NCI-H69 (cell line): ENCODE measurements around the gene GIMAP7.
"Not testable (repeated sequence)": the region's sequence is repeated elsewhere in the genome, so short reads cannot be mapped to it uniquely, and the experiment has no call there.

Experiments used
- DNase-seq: peaks from one replicate; lab custom pipeline; 2025; lab: John Stamatoyannopoulos, UW

Gene GIMAP7

GRCh38 chr7:150513758-150514157 is 914 bp upstream of the GIMAP7 start:
- DNase-seq, result no peak

GRCh38 chr7:150515248-150516147 is 826 bp downstream of the GIMAP7 start:
- no peak for DNase-seq

GRCh38 chr7:150516956-150517745 is 2.5 kb downstream of the GIMAP7 start:
- no peak for DNase-seq

GRCh38 chr7:150519310-150519709 is 4.6 kb downstream of the GIMAP7 start:
- no peak for DNase-seq

- DNase-seq, result no peak
These were observed 5.5 kb downstream of the GIMAP7 start for GRCh38 chr7:150520145-150520544.

- DNase-seq, result not testable (repeated sequence)
These were observed 8.3 kb downstream of the GIMAP7 start for GRCh38 chr7:150522931-150523330.

- DNase-seq, result no peak
These were observed 9.3 kb downstream of the GIMAP7 start for GRCh38 chr7:150524018-150524417.

- no peak for DNase-seq
These were observed 17.0 kb downstream of the GIMAP7 start for GRCh38 chr7:150531704-150532103.

- DNase-seq, result no peak
These were observed 23.6 kb downstream of the GIMAP7 start for GRCh38 chr7:150538259-150538658.

- no peak for DNase-seq
These were observed 38.5 kb downstream of the GIMAP7 start for GRCh38 chr7:150553163-150553562.

- no peak for DNase-seq
These were observed 42.0 kb downstream of the GIMAP7 start for GRCh38 chr7:150556521-150557138.

- DNase-seq, result no peak
These were observed 45.8 kb downstream of the GIMAP7 start for GRCh38 chr7:150560486-150560885.

GRCh38 chr7:150562919-150563318 is 48.2 kb downstream of the GIMAP7 start:
- DNase-seq, result no peak

GRCh38 chr7:150564006-150564405 is 49.3 kb downstream of the GIMAP7 start:
- DNase-seq, result no peak

GRCh38 chr7:150564566-150564965 is 49.9 kb downstream of the GIMAP7 start:
- DNase-seq, result no peak

GRCh38 chr7:150565239-150565638 is 50.6 kb downstream of the GIMAP7 start:
- no peak for DNase-seq

GRCh38 chr7:150566123-150566522 is 51.5 kb downstream of the GIMAP7 start:
- no peak for DNase-seq

- no peak for DNase-seq
These were observed 51.9 kb downstream of the GIMAP7 start for GRCh38 chr7:150566572-150566971.

GRCh38 chr7:150567169-150567568 is 52.5 kb downstream of the GIMAP7 start, which contains the start of gene GIMAP4:
TSS of gene GIMAP4 (plus strand) at chr7:150567390. CDS start at chr7:150569902, 2,512 bp downstream.
- DNase-seq, result no peak

- no peak for DNase-seq
These were observed 53.2 kb downstream of the GIMAP7 start for GRCh38 chr7:150567871-150568301.

- DNase-seq, result no peak
These were observed 54.0 kb downstream of the GIMAP7 start for GRCh38 chr7:150568714-150569113.

- no peak for DNase-seq
These were observed 54.7 kb downstream of the GIMAP7 start for GRCh38 chr7:150569245-150569955.
